M059J (cell line): ENCODE measurements around the gene ZNF346. TPM values are rescaled to one million over a fixed set of nuclear protein-coding genes. Genes with fewer than 3 reads are reported as not detected.

ENCODE experiments used
- DNase-seq: peaks from one replicate; pipeline ENCODE4 v3.0.0-alpha.2; 2012; ENCODE audit warnings: low read depth
- total RNA-seq: library from RNA; depleted of rRNA; stranded (reverse); fragments of >200 nt; shearing (Covaris generic); gene quantifications from 2 replicates; pipeline ENCODE4 v1.2.3, GENCODE V29; 2014

Gene ZNF346
- total RNA-seq, 1 experiment from 2014 or later: 21.3 TPM

DNA sequence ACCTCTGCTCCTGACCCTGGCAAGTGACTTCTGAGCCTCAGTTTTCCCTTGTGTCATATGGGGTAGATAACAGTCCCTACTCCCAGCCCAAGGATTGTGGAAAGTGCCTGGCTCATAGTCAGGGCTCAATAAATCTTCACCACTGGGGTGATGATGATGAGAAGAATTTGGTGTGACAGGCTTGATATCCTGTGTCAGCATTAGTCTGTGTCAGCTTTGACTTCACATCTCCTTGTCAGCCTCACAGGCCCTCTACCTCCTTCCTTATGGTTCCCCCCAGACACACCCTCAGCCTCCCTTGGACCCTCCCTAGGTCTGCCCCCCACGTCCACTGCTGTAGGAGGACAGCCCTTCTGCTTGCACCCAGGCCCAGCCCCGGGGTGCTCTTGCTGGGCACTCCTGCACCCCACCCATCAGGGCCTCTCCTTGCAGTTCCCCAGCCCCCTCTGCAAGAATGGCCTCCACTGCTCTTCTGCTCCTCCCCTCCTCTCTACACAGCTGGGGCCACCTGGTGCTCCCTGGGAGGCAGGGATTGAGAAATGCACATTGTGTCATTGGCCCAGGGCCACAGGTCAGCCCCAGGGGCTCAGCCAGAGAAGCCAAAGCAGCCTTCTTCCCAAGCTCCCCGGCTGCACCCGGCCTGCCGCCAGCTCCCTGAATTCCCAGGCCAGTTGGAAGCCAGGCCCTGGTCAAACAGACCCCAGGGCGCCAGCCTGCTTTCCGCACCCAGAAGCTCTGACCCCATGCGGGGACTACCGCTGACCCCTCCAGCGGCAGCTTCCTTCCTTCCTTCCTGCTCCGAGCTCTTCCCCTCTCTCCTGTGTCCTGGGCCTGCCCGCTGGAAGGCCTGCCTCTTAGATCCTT is 72.0 kb downstream of the ZNF346 start:
- DNase-seq: peak; percentile 30

DNA sequence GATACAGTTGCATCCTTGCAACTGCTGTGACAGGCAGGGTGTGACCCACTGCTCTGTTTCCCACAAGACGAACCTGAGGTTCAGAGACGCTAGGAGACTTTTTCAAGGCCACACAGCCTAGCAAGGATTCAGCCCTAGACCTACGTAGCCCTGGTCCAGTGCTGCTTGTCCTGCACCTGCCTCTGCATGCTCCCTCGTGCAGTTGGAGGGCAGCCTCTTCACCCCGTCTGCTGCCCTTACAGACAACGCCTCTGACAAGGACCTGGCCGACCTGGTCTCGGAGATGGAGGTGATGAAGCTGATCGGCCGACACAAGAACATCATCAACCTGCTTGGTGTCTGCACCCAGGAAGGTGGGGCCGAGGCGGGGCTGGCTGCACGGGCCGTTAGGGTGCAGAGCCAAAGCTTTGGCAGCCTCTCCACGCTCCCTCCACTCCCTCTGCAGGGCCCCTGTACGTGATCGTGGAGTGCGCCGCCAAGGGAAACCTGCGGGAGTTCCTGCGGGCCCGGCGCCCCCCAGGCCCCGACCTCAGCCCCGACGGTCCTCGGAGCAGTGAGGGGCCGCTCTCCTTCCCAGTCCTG is 72.7 kb downstream of the ZNF346 start:
- no peak for DNase-seq

DNA sequence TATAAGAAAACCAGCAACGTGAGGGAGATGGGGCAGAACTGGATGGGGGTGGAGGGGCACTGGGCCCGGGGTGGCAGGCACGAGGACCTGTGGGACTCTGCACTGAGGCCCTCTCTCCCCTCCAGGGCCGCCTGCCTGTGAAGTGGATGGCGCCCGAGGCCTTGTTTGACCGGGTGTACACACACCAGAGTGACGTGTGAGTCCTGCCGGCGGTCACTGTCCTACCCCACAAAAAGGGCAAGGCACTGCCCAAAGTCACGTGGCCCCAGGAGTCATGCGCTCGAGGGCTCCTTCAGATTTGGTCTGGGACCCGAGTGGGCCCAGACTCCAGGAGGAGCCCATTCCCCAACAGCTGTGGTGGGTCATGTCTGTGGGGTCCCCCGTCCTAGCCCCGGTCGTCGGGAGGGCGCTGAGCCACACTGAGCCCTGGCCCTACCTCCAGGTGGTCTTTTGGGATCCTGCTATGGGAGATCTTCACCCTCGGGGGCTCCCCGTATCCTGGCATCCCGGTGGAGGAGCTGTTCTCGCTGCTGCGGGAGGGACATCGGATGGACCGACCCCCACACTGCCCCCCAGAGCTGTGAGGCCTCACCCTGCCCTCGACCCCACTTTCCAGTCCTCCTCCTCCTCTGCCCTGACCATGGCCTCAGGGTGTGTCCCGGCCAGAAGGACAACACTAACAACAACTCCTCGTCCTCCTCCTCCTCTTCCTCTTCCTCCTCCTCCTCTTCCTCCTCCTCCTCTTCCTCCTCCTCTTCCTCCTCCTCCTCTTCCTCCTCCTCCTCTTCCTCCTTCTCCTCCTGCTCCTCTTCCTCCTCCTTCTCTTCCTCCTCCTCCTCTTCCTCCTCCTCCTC is 73.9 kb downstream of the ZNF346 start:
- DNase-seq: no peak

DNA sequence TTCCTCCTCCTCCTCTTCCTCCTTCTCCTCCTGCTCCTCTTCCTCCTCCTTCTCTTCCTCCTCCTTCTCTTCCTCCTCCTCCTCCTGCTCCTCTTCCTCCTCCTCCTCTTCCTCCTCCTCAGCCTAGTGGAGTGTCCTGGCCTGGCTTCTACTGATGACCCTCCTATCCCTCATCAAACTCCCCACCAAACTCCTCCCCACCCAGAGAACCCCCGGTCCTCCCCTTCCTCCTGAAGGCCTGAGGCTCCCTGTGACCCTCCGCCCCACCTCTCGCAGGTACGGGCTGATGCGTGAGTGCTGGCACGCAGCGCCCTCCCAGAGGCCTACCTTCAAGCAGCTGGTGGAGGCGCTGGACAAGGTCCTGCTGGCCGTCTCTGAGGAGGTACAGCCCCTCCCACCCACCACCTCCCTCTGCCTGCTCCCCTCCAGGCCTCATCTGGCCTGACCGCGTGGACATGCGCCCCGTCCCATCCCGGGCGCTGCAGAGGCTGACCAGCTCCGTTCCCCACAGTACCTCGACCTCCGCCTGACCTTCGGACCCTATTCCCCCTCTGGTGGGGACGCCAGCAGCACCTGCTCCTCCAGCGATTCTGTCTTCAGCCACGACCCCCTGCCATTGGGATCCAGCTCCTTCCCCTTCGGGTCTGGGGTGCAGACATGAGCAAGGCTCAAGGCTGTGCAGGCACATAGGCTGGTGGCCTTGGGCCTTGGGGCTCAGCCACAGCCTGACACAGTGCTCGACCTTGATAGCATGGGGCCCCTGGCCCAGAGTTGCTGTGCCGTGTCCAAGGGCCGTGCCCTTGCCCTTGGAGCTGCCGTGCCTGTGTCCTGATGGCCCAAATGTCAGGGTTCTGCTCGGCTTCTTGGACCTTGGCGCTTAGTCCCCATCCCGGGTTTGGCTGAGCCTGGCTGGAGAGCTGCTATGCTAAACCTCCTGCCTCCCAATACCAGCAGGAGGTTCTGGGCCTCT is 74.8 kb downstream of the ZNF346 start:
- DNase-seq: no peak

DNA sequence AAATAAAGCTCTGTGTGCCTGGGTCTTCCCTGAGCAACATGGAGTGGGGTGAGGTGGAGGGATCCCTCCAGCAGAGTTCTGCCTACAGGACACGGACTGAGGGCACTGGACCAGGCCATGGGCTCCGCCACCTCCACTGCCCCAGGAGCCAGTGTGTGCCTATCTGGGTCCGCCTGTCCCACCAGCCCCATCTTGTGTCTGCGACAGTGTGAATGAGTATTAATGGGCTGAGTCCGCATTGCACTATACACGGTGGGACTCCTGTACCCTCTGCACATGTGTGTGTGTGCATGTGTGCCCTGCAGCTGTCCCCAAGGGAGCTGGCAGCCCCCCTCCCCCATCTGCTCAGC is 75.6 kb downstream of the ZNF346 start:
- DNase-seq: no peak

DNA sequence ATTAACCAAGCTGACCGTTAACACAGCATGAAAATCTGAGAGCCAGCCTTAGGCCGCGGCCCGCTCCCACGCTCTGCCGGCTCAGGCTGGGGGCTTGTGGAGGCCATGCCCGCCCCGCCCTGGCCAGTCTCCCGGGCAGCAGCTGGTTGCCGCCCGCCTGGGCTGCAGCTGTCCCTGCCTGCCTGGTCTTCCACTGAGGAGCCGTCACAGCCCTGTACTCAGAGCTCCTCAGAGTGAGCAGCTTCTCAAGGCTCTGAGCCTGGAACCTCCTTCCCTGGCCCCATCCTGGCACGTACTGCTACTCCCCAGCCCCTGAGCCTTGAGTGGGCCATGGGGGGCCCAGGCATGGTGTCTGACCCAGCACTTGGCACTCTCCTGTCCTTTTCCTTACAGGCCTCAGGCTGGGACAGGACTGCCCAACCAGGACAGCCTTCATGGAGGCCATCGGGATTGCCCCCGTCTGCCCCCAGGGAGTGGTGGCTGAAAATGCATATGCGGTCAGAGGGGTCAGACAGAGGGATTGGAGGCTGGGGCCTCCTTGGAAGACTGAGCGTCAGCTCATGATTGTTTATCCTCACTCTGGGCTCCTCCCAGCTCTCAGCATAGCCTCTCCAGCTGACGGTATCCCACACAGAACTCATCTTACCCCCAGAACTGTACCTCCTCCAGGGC is 76.1 kb downstream of the ZNF346 start:
- no peak for DNase-seq

DNA sequence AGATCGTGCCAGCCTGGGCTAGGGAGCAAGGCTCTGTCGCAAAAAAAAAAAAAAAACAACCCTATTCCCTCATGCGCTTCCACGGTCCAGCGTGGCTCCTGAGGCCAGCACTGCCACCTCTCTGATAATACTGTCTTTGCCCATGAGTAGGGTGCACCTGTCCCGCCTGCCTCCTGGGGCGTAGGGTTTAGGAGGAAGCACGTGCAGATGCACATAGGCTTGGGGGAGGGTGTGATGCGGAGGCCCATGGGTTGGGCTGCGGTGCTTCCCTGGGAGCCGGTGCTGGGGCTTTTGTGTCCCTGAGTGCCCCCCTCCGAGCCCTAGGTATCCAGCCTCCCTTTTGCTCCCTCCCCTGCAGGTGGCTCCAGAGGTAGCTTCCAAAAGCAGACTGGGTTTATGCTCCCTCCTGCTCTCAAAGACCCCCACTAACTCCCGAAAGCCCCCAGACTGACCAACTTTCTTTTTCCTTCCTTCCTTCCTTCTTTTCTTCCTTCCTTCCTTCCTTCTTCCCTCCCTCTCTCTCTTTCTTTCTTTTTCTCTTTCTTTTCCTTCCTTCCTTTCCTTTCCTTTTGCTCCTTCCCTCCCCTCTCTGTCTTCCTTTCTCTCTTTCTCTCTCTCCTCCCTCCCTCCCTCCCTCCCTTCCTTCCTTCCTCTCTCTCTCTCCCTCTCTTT is 77.1 kb downstream of the ZNF346 start:
- no peak for DNase-seq

DNA sequence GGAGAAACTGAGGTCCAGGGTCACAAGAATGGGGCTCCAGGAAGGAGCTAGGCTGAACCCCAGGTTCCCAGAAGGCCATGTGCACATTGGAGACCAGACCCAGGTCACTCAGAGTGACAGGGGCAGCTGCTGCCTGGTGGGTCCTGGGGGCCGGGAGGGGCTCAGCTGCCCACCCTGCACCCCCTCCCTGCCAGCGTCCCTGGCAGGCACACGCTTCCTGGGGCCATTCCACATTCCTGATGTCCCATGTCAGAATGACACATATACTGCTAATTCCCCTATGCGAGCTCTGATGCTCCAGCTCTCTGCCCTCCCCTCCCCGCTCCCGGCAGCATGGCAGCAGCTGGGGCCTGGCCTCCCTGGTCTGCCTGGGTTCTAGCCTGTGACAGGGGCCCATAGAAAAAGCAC is 78.2 kb downstream of the ZNF346 start:
- DNase-seq: peak; percentile 43

DNA sequence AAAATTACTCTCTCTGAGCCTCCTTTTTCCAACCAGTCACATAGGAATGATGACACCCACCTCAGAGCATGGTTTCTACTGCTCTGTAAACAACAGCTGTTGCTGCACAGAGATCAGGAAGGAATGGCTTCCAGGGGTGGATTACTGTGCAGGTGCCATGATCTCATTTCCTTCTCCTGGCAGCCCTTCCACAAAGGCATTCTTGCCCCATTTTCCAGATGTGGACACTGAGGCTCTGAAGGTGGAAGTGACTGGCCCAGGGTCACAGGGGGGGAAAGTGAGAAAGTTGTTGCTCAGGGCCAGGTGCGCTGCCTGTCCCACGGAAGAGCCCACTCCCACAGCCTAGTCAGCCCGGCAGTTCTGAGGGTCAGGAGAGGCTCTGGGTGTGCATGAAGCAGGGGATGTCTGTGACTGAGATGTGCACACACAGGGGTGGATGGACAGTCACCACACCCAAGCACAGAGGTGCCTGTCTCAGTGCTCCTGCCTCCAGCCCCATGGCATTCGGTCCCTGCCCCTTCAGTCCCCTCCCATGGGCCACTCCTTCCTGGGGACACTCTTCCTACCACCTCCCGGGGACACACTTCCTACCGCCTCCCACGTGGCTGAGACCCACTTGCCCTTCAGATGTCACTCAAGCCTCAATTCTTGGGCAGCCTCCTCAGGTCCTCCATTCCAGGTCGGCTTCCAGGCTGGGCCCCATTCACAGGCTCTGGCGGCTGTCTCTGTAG is 81.2 kb downstream of the ZNF346 start:
- DNase-seq: no peak

DNA sequence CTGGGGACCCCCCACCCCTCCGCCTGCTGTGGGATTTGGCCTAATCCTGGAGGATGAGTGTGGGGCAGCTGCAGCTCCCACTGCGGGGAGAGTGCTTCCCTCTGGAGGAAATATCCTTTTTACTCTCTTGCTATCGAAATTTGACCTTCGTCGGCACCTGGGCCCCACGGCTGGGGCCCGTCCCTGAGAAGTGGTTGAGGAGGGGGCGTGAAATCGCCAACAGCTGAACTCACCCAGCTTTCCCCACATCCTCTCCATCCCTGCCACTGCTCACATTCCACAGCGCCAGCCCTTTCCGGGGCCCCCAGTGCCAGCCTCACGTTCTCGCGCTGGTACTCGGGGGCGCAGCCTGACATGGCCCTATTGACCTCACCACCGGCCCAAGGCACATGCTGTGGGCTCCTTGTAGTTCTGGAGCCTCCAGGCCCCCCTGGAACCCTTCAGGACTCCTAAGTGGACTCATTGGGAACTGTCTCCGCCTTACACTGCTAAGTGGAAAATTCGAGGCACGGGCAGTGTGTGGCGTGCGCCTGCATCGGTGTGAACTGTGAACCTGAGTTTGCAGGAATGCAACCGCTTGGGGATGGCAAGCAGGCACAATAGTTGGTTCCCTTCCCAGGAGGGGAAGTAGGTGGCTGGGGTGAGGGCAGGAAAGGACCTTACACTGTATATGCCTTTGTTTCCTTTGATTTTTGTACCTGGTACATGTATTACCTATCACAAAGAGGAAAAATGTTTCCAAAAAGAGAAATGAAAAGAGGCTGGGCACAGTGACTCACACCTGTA is 83.4 kb downstream of the ZNF346 start:
- DNase-seq: no peak

DNA sequence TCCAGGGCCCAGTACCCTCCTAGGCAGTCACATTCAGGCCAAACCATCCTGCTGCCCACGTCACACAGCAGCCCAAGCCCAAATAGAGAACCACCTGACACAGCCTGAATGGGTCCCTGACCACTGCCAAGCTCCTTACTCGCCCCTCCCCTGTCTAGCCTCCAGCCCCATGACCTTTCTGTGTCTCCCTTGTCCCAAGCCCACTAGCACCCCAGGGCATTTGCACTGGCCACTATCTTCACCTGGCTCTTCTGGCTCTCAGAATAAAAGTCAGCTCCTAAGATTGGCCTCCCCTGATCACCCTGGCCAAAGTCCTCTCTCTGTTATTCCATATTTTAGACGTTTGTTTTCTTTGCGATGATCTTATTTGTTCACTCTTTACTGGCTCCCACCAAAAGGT is 84.7 kb downstream of the ZNF346 start:
- DNase-seq: no peak

DNA sequence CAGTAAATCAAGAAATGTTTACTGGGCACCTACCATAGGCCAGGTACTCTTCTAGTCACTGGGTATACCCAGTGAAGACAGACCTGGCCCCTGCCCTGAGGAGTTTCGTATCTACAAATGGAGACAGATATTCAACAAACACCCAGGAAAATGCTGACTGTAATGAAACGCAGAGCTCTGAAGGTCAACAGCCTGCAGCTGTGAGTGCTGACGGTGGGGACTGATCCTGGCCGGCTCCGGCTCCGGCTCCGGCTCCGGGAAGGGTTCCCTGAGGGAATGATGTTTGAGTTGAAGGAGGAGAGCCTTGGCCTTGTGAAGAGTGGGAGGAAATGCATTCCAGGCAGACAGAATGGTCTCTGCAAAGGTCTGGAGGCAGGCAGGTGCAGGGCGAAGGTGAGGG is 87.3 kb downstream of the ZNF346 start:
- no peak for DNase-seq

DNA sequence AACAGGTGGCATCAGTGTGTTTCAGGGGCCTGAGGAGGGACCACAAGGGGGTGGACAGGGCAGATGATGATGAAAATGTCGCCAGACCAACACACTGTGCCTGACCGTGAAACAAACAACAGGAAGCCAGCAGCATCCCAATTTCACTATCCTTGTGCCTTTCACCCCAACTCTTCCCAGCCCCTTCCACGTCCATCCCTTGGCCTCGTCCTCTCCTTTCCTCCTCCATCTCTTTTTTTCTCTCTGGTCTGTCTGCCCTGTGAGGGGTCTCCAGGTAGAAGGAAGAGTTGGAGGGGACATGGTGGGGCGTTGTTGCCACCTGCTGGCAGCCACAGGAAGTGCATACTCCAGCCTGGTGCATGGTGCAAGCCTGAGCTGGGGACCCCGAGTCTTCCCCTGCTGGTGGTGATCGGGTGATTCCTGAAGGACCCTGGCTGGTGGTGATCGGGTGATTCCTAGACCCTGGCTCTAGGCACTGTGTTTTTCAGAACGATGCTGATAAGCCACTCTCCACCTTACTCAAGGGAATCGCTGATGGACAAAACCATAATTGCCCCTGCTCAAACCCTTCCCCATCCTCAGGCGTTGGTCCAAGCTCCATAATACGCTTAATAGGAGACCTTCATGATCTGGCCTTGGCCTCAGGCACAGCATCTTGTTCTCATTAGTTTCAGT is 89.4 kb downstream of the ZNF346 start:
- no peak for DNase-seq

DNA sequence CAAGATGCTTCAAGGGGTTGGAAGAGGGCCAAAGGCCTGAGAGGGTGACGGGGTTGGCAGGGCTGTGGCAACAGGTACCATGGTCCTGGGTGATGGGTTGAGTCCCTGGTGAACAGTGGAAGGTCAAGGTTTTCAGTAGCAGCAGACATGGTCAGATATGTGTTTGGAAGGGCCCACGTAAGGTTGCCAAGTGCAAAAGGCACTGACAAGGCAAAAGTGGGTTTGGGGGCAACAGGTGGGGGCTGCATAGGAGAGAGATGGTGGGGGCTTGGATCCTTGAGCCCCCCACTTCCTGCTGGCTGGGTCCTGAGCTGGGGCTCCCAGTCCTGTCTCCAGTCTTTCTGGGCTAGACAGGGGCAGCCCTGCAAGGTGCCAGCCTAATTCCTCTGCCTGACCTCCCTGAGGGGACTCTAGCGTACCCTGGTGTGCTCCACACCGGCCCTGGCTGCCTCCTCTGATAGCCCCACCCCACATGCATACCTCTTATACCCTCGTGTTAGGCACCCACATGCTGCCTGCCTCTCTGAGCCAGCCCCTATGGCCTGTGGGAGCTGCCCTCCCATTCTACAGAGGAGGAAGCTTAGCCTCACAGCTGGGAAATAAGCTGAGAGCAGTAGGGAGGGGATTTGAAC is 90.2 kb downstream of the ZNF346 start:
- no peak for DNase-seq

DNA sequence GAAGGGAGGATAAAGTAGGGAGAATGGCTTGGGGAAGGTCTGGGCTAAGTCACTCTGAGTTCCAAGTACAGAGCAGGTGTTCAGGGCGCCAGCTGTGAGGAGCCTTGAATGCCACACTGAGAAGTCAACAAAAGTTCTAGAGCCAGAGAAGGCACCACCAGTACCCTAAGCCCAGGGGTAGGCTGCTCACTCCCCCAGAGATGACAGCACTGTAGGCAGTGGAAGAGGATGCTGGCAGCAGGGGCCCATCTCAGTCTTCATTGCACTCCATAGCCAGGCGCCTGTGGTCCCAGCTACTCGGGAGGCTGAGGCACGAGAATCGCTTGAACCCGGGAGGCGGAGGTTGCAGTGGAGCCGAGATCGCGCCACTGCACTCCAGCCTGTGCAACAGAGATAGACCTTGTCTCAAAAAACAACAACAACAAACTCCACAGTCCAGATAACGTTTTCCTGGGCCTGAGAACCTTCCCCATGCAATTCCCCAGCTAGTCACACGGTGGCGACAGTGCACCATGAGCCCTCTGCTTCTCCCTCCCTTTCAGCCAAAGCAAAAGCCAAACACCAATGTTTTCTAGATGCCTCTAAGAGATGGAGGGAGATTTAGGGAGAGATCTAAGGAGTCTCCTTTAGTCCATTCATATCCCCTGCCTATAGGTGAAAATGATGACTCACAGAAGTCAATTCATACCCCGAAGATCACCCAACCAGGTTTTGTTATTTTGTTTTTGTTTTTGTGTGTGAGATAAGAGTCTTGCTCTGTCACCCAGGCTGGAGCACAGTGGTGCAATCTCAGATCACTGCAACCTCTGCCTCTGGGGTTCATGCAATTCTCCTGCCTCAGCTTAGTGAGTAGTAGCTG is 91.3 kb downstream of the ZNF346 start:
- peak; percentile 72 for DNase-seq

DNA sequence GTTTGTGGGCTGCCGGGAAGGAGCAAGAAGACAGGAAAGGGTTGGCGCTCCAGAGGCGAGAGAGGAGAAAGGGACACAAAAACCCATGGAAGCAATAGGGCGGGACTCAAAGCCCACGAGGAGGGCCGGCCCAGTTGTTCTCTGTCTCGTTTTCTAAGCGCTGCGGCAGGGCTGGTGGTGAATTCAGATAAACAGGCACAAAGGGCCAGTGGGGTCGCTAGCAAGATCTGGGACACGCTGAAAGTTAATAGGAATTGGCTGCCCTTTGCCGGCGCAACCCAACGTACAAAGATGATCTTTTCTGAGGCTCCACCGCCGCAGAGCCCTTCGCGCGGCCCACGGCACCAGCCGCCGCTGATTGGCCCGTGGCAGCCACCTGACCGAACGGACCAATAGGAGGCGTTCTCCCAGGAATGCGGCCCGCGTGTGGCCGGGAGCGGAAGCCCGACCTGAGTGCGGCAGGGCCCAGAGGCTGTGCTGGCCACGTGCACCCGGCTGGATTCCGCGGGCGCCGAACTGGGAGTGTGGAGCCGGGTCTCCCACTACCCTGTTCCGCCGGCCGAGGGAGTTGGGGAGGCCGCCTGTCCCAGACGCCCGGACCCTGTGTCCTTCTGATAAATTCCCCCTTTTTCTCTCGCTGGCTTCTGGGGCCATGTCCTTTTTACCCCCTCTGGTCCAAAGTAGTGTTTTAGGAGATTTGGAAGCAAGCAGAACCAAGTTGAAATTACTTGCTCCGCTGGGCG is 94.3 kb downstream of the ZNF346 start:
- no peak for DNase-seq
